Measurements from ENCODE around the gene TRPV4.
"Not testable (repeated sequence)": the region's sequence is repeated elsewhere in the genome, so short reads cannot be mapped to it uniquely, and the experiment has no call there.

DNA sequence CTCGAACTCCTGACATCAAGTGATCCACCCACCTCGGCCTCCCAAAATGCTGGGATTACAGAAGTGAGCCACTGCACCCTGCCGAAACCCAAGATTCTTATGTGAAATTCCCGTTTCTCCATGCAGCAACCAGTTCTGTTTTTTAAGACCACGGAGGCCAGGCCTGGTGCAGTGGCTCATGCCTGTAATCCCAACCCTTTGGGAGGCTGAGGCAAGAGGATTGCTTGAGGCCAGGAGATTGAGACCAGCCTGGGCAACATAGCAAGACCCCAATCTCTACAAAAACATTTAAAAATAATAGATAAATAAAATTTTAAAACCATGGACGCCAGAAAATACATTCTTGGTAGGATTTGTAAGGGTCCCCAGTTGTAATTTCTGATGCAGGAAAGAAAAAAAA is 17.3 kb upstream of the TRPV4 start:
- not testable (repeated sequence) for TF ChIP-seq EZH2 (IDR thresholded peaks at IDR 0.05; ENCODE audit: low read depth, unreplicated experiment); CREB1 (CRISPR knock-in tag; IDR thresholded peaks at IDR 0.05; ENCODE audit: low read depth); EZH2phosphoT487 (IDR thresholded peaks at IDR 0.05; ENCODE audit: unreplicated experiment); POLR2AphosphoS5 (IDR thresholded peaks at IDR 0.05; ENCODE audit: low read depth); NANOG (IDR thresholded peaks at IDR 0.05; ENCODE audit: borderline replicate concordance); JUNB (IDR thresholded peaks at IDR 0.05; ENCODE audit: unreplicated experiment)
- TF ChIP-seq, protein P1, sequence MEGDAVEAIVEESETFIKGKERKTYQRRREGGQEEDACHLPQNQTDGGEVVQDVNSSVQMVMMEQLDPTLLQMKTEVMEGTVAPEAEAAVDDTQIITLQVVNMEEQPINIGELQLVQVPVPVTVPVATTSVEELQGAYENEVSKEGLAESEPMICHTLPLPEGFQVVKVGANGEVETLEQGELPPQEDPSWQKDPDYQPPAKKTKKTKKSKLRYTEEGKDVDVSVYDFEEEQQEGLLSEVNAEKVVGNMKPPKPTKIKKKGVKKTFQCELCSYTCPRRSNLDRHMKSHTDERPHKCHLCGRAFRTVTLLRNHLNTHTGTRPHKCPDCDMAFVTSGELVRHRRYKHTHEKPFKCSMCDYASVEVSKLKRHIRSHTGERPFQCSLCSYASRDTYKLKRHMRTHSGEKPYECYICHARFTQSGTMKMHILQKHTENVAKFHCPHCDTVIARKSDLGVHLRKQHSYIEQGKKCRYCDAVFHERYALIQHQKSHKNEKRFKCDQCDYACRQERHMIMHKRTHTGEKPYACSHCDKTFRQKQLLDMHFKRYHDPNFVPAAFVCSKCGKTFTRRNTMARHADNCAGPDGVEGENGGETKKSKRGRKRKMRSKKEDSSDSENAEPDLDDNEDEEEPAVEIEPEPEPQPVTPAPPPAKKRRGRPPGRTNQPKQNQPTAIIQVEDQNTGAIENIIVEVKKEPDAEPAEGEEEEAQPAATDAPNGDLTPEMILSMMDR (conservative IDR thresholded peaks at IDR 0.05; ENCODE audit: low read depth in 2 of 2) = not testable (repeated sequence)
- TF ChIP-seq, protein P2, sequence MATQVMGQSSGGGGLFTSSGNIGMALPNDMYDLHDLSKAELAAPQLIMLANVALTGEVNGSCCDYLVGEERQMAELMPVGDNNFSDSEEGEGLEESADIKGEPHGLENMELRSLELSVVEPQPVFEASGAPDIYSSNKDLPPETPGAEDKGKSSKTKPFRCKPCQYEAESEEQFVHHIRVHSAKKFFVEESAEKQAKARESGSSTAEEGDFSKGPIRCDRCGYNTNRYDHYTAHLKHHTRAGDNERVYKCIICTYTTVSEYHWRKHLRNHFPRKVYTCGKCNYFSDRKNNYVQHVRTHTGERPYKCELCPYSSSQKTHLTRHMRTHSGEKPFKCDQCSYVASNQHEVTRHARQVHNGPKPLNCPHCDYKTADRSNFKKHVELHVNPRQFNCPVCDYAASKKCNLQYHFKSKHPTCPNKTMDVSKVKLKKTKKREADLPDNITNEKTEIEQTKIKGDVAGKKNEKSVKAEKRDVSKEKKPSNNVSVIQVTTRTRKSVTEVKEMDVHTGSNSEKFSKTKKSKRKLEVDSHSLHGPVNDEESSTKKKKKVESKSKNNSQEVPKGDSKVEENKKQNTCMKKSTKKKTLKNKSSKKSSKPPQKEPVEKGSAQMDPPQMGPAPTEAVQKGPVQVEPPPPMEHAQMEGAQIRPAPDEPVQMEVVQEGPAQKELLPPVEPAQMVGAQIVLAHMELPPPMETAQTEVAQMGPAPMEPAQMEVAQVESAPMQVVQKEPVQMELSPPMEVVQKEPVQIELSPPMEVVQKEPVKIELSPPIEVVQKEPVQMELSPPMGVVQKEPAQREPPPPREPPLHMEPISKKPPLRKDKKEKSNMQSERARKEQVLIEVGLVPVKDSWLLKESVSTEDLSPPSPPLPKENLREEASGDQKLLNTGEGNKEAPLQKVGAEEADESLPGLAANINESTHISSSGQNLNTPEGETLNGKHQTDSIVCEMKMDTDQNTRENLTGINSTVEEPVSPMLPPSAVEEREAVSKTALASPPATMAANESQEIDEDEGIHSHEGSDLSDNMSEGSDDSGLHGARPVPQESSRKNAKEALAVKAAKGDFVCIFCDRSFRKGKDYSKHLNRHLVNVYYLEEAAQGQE (IDR thresholded peaks at IDR 0.05; ENCODE audit: unreplicated experiment) = not testable (repeated sequence)
- TF ChIP-seq, protein P3, sequence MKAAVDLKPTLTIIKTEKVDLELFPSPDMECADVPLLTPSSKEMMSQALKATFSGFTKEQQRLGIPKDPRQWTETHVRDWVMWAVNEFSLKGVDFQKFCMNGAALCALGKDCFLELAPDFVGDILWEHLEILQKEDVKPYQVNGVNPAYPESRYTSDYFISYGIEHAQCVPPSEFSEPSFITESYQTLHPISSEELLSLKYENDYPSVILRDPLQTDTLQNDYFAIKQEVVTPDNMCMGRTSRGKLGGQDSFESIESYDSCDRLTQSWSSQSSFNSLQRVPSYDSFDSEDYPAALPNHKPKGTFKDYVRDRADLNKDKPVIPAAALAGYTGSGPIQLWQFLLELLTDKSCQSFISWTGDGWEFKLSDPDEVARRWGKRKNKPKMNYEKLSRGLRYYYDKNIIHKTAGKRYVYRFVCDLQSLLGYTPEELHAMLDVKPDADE (IDR thresholded peaks at IDR 0.05) = not testable (repeated sequence)

Measured in GM23338 (cell line).